Fibroblast of the aortic adventitia (primary cell): ENCODE data around the gene HPN. TPM values are rescaled to one million over a fixed set of nuclear protein-coding genes. Genes with fewer than 3 reads are reported as not detected.

Experiments
- DNase-seq: peaks from one replicate; pipeline ENCODE4 v3.0.0-alpha.2; 2010; ENCODE audit warnings: low read depth
- H3K4me3 ChIP-seq: 2 replicates; pipeline ENCODE4 v1.5.1; 2011; ENCODE audit warnings: low read depth, mild to moderate bottlenecking, control low read depth, low read length, moderate library complexity
- CTCF ChIP-seq: IDR thresholded peaks from 2 replicates; pipeline ENCODE4 v1.5.1; 2011; ENCODE audit warnings: mild to moderate bottlenecking, low read length, control low read depth, inconsistent platforms; ENCODE audit not compliant: insufficient read depth
- total RNA-seq: library from RNA; depleted of rRNA; stranded (reverse); fragments of >200 nt; gene quantifications from 2 replicates; pipeline ENCODE4 v1.2.3, GENCODE V29; 2012; ENCODE audit warnings: low replicate concordance

HPN gene
- total RNA-seq, 1 donor: not detected

- no peak overlapping the region for H3K4me3 ChIP-seq
- DNase-seq: no peak
- TF ChIP-seq CTCF: no peak
These were observed 25.6 kb upstream of the HPN start for GRCh38 chr19:35015954-35016351.

GRCh38 chr19:35017507-35017906 is 24.0 kb upstream of the HPN start:
- DNase-seq: no peak

GRCh38 chr19:35018379-35018778 is 23.1 kb upstream of the HPN start:
- no peak for DNase-seq
- no peak for TF ChIP-seq CTCF
- no peak overlapping the region for H3K4me3 ChIP-seq

More at GRCh38 chr19:35017507-35017906, 24.0 kb upstream of the HPN start:
- no peak overlapping the region for H3K4me3 ChIP-seq
- TF ChIP-seq CTCF: no peak

GRCh38 chr19:35019144-35019543 is 22.4 kb upstream of the HPN start:
- no peak for DNase-seq
- H3K4me3 ChIP-seq: no peak overlapping the region
- no peak for TF ChIP-seq CTCF

- H3K4me3 ChIP-seq: no peak overlapping the region
- no peak for DNase-seq
- no peak for TF ChIP-seq CTCF
These were observed 20.5 kb upstream of the HPN start for GRCh38 chr19:35021016-35021415.

- H3K4me3 ChIP-seq: no peak overlapping the region
- no peak for DNase-seq
- no peak for TF ChIP-seq CTCF
These were observed 19.9 kb upstream of the HPN start for GRCh38 chr19:35021596-35021995.

GRCh38 chr19:35022460-35022859 is 19.1 kb upstream of the HPN start:
- DNase-seq: no peak
- no peak for TF ChIP-seq CTCF
- no peak overlapping the region for H3K4me3 ChIP-seq
